Stomach (tissue), 9 donors: ENCODE results near the gene CHPT1. TPM values are rescaled to one million over a fixed set of nuclear protein-coding genes. Genes with fewer than 3 reads are reported as not detected.

Source experiments
- DNase-seq, 2 donors: peaks; one replicate each; pipeline versions ENCODE4 v3.0.0 to v3.0.0-alpha.2; 2013 to 2019
- H3K27ac ChIP-seq, 5 donors: fragments of 200-600 bp in 4 of 5; sonication (generic) in 4 of 5; one replicate each; pipeline ENCODE4 v1.5.1; 2013 to 2019; ENCODE audit warnings: mild to moderate bottlenecking in 1 of 5, moderate library complexity in 1 of 5
- H3K27me3 ChIP-seq, 3 donors: fragments of 200-600 bp; sonication (generic); one replicate each; pipeline ENCODE4 v1.5.1; 2017 to 2019; ENCODE audit warnings: mixed run types in 1 of 3
- H3K36me3 ChIP-seq, 4 donors: fragments of 200-600 bp; sonication (generic); 1 replicate in 3 of 4; 2 replicates in 1 of 4; pipeline ENCODE4 v1.5.1; 2016 to 2019
- H3K4me1 ChIP-seq, 4 donors: fragments of 200-600 bp; sonication (generic); one replicate each; pipeline ENCODE4 v1.5.1; 2016 to 2019
- H3K4me3 ChIP-seq, 4 donors: fragments of 200-600 bp; sonication (generic) in 3 of 4; one replicate each; pipeline ENCODE4 v1.5.1; 2016 to 2019; ENCODE audit warnings: mild to moderate bottlenecking in 1 of 4
- H3K9me3 ChIP-seq, 4 donors: fragments of 200-600 bp; sonication (generic); one replicate each; pipeline ENCODE4 v1.5.1; 2016 to 2019
- CTCF ChIP-seq, 7 experiments: fragments of 450-650 bp in 4 of 7; fragments of 200-600 bp in 3 of 7; sonication (generic) in 3 of 7; IDR thresholded peaks; one replicate each; pipeline ENCODE4 v1.5.1; 2016 to 2019; ENCODE audit warnings: antibody characterized with exemption in 7 of 7, control low read depth in 2 of 7, mild to moderate bottlenecking in 1 of 7
- EP300 ChIP-seq: sonication (generic); formaldehyde crosslinking; IDR thresholded peaks from one replicate; pipeline ENCODE4 v1.6.1; 2017; ENCODE audit warnings: antibody characterized with exemption
- POLR2A ChIP-seq, 4 donors: fragments of 450-650 bp; IDR thresholded peaks; one replicate each; pipeline ENCODE4 v1.6.1; 2016; ENCODE audit warnings: antibody characterized with exemption in 4 of 4, control low read depth in 2 of 4, mild to moderate bottlenecking in 1 of 4, moderate library complexity in 1 of 4
- POLR2AphosphoS5 ChIP-seq, 3 donors: sonication (generic); formaldehyde crosslinking; IDR thresholded peaks; one replicate each; pipeline ENCODE4 v1.6.1; 2016; ENCODE audit warnings: antibody characterized with exemption in 3 of 3
- WGBS, 5 donors: extraction: QIAGEN DNeasy Blood & Tissue Kit in 3 of 5; methylation state at CpG; one replicate each; pipeline versions ENCODE4 v1.1.5 to v1.1.7; 2013 to 2018; 5-methylcytosine and 5-hydroxymethylcytosine counted together
- intact Hi-C: fragments of 100-400 bp; cut with DNase I; formaldehyde crosslinking; loops from one replicate; pipeline ENCODE4 v1.15.1; 2023; ENCODE audit warnings: low total_unique reads
- polyA plus RNA-seq, 3 donors: library from polyadenylated mRNA; stranded (reverse); fragments of 200-250 nt; gene quantifications; one replicate each; pipeline ENCODE4 v1.2.3, GENCODE V29; 2013
- total RNA-seq, 5 donors: library from RNA; depleted of rRNA; stranded (reverse); fragments of >200 nt; gene quantifications; one replicate each; pipeline versions ENCODE4 v1.1.0 to v1.2.3, GENCODE V29; 2014 to 2016
- donor health status: healthy with polysubstance abuse.
- donor health status: Bipolar disorder and iron deficiency.
- donor health status: healthy.

CHPT1 gene
- total and polyA plus RNA-seq, 8 donors = 34.2 to 618 (median 78.9) TPM

- H3K4me3 ChIP-seq = no peak overlapping the region
- no peaks in the 10 kb centered on the region for H3K27me3 ChIP-seq
- H3K9me3 ChIP-seq = no peaks in the 10 kb centered on the region
- no peak overlapping the region for H3K27ac ChIP-seq
- WGBS, 5 donors = 87 to 97% (median 91%) methylated on average over 4 of the region's 4 CpGs
- TF ChIP-seq CTCF (IDR thresholded peaks at IDR 0.05) (no peak), EP300 (no peak), POLR2AphosphoS5 (IDR thresholded peaks at IDR 0.05) (no peak), POLR2A (IDR thresholded peaks at IDR 0.05) (no peak)
- peaks cover 10 to 71% (median 67%) of the 10 kb centered on the region in 4 donors for H3K36me3 ChIP-seq
- peaks cover 0 to 5% (median 0%) of the 10 kb centered on the region in 4 donors for H3K4me1 ChIP-seq
- no peak for DNase-seq
- intact Hi-C loops = no loop called here
These were observed 64.3 kb downstream of the CHPT1 start for GRCh38 chr12:101761781-101762180.

- H3K9me3 ChIP-seq = no peaks in the 10 kb centered on the region
- 79 to 85% (median 80%) methylated on average over 6 of the region's 6 CpGs for WGBS, 5 donors
These were observed 65.9 kb downstream of the CHPT1 start for GRCh38 chr12:101763246-101763931.

GRCh38 chr12:101764051-101764792, 66.8 kb downstream of the CHPT1 start:
- Histone ChIP-seq H3K4me1 (peaks cover 0 to 5% (median 0%) of the 10 kb centered on the region in 4 donors), H3K4me3 (no peak overlapping the region), H3K9me3 (no peaks in the 10 kb centered on the region), H3K36me3 (peaks cover 10 to 72% (median 68%) of the 10 kb centered on the region in 4 donors), H3K27ac (no peak overlapping the region), H3K27me3 (no peaks in the 10 kb centered on the region)
- intact Hi-C loops = no loop called here
- WGBS, 5 donors = 66 to 81% (median 71%) methylated on average over 5 of the region's 5 CpGs
- no peak for TF ChIP-seq POLR2AphosphoS5 (IDR thresholded peaks at IDR 0.05)
- TF ChIP-seq EP300 = no peak
- TF ChIP-seq CTCF (IDR thresholded peaks at IDR 0.05) = no peak
- TF ChIP-seq POLR2A (IDR thresholded peaks at IDR 0.05) = no peak
- peak in 1 of 2 donors; percentile 44 for DNase-seq

More at GRCh38 chr12:101763246-101763931, 65.9 kb downstream of the CHPT1 start:
- H3K27me3 ChIP-seq = no peaks in the 10 kb centered on the region
- intact Hi-C loops = no loop called here
- H3K36me3 ChIP-seq = peaks cover 10 to 70% (median 65%) of the 10 kb centered on the region in 4 donors
- no peak for DNase-seq
- TF ChIP-seq CTCF (IDR thresholded peaks at IDR 0.05) = no peak
- no peak for TF ChIP-seq POLR2A (IDR thresholded peaks at IDR 0.05)
- no peak overlapping the region for H3K27ac ChIP-seq
- H3K4me3 ChIP-seq = no peak overlapping the region
- peaks cover 0 to 5% (median 0%) of the 10 kb centered on the region in 4 donors for H3K4me1 ChIP-seq

- TF ChIP-seq CTCF (IDR thresholded peaks at IDR 0.05) (no peak), EP300 (no peak), POLR2AphosphoS5 (IDR thresholded peaks at IDR 0.05) (no peak), POLR2A (IDR thresholded peaks at IDR 0.05) (no peak)
- 56 to 96% (median 72%) methylated on average over 1 of the region's 1 CpG for WGBS, 5 donors
- H3K36me3 ChIP-seq = peaks cover 12 to 81% (median 74%) of the 10 kb centered on the region in 4 donors
These were observed 70.1 kb downstream of the CHPT1 start for GRCh38 chr12:101767537-101767936.

More at GRCh38 chr12:101767537-101767936, 70.1 kb downstream of the CHPT1 start:
- intact Hi-C loops = loop anchor here (5.0 kb wide), 1 partner anchor 65 kb away; the partner anchor contains the start of gene GNPTAB
- H3K4me3 ChIP-seq = no peak overlapping the region
- no peaks in the 10 kb centered on the region for H3K27me3 ChIP-seq
- H3K9me3 ChIP-seq = no peaks in the 10 kb centered on the region
- peaks cover 0 to 4% (median 1%) of the 10 kb centered on the region in 4 donors for H3K4me1 ChIP-seq
- no peak overlapping the region for H3K27ac ChIP-seq
- no peak for DNase-seq
